ENCODE measurements around the gene NCDN.
A peak's percentile ranks its signal among the peaks of the same experiment; 100 is the strongest.

NCDN gene

GRCh38 chr1:35554266-35555211, 3.1 kb upstream of the NCDN start:
- no peak for DNase-seq (ENCODE audit: extremely low read depth in 1 of 2, low read depth in 1 of 2)

GRCh38 chr1:35555212-35555584, 2.4 kb upstream of the NCDN start:
- DNase-seq (ENCODE audit: extremely low read depth in 1 of 2, low read depth in 1 of 2), result no peak

- DNase-seq (ENCODE audit: extremely low read depth in 1 of 2, low read depth in 1 of 2), result no peak
Measured at GRCh38 chr1:35555601-35556477, 1.8 kb upstream of the NCDN start.

- DNase-seq (ENCODE audit: extremely low read depth in 1 of 2, low read depth in 1 of 2), result no peak
Measured at GRCh38 chr1:35556484-35557117, 998 bp upstream of the NCDN start.

- DNase-seq (ENCODE audit: extremely low read depth in 1 of 2, low read depth in 1 of 2), result no peak
Measured at GRCh38 chr1:35557118-35557610, 435 bp upstream of the NCDN start, which contains the start of gene KIAA0319L. Gene KIAA0319L, minus strand, starts transcription at chr1:35557403. Its CDS starts 2,912 bp downstream, at chr1:35554491.

- DNase-seq (ENCODE audit: extremely low read depth in 1 of 2, low read depth in 1 of 2), result no peak
Measured at GRCh38 chr1:35558374-35559316, 1.0 kb downstream of the NCDN start.

- DNase-seq (ENCODE audit: extremely low read depth in 1 of 2, low read depth in 1 of 2), result no peak
Measured at GRCh38 chr1:35559317-35559944, 1.8 kb downstream of the NCDN start.

GRCh38 chr1:35560256-35561225, 2.9 kb downstream of the NCDN start:
- no peak for DNase-seq (ENCODE audit: extremely low read depth in 1 of 2, low read depth in 1 of 2)

GRCh38 chr1:35561297-35561971, 3.8 kb downstream of the NCDN start:
- DNase-seq (ENCODE audit: extremely low read depth in 1 of 2, low read depth in 1 of 2), result no peak

- no peak for DNase-seq (ENCODE audit: extremely low read depth in 1 of 2, low read depth in 1 of 2)
Measured at GRCh38 chr1:35561972-35562680, 4.5 kb downstream of the NCDN start.

- DNase-seq (ENCODE audit: extremely low read depth in 1 of 2, low read depth in 1 of 2), result no peak
Measured at GRCh38 chr1:35563166-35563565, 5.6 kb downstream of the NCDN start.

GRCh38 chr1:35564037-35564883, 6.7 kb downstream of the NCDN start:
- peak in 1 of 2 donors; percentile 69 for DNase-seq (ENCODE audit: extremely low read depth in 1 of 2, low read depth in 1 of 2)

- no peak for DNase-seq (ENCODE audit: extremely low read depth in 1 of 2, low read depth in 1 of 2)
Measured at GRCh38 chr1:35564884-35565741, 7.5 kb downstream of the NCDN start.

- DNase-seq (ENCODE audit: extremely low read depth in 1 of 2, low read depth in 1 of 2), result no peak
Measured at GRCh38 chr1:35565742-35566133, 8.1 kb downstream of the NCDN start.

GRCh38 chr1:35567947-35568558, 10.5 kb downstream of the NCDN start:
- DNase-seq (ENCODE audit: extremely low read depth in 1 of 2, low read depth in 1 of 2), result no peak

Measured in stimulated activated CD8-positive, alpha-beta memory T cell treated with anti-CD3 and anti-CD28 coated beads, Interleukin-7, amount 100 ng/mL, for 48 hours (primary cell).